NCI-H1694 (cell line): ENCODE data around the gene PCDHB1.
"Not testable (repeated sequence)": the region's sequence is repeated elsewhere in the genome, so short reads cannot be mapped to it uniquely, and the experiment has no call there.

Experiments
- DNase-seq: peaks from one replicate; lab custom pipeline; 2025; lab: John Stamatoyannopoulos, UW

PCDHB1 gene

GRCh38 chr5:141077826-141078225 lies 26.7 kb downstream of the PCDHB1 start:
- no peak for DNase-seq

GRCh38 chr5:141082228-141082627 lies 31.1 kb downstream of the PCDHB1 start:
- DNase-seq, result no peak

- DNase-seq, result no peak
Observed at GRCh38 chr5:141084487-141084989, 33.4 kb downstream of the PCDHB1 start.

GRCh38 chr5:141094481-141095262 lies 43.5 kb downstream of the PCDHB1 start, which contains the start of gene PCDHB2:
Gene PCDHB2, plus strand, starts transcription at chr5:141094615. Its CDS starts 176 bp downstream, at chr5:141094791.
- DNase-seq, result peak; percentile 80

GRCh38 chr5:141095263-141095641 lies 44.1 kb downstream of the PCDHB1 start:
- DNase-seq, result no peak

GRCh38 chr5:141096181-141096580 lies 45.0 kb downstream of the PCDHB1 start:
- DNase-seq, result not testable (repeated sequence)

GRCh38 chr5:141096586-141096985 lies 45.4 kb downstream of the PCDHB1 start:
- not testable (repeated sequence) for DNase-seq

- DNase-seq, result no peak
Observed at GRCh38 chr5:141100243-141100805, 49.1 kb downstream of the PCDHB1 start, which contains the start of gene PCDHB3. Gene PCDHB3, plus strand, starts transcription at chr5:141100473. Its CDS starts 177 bp downstream, at chr5:141100650.

- no peak for DNase-seq
Observed at GRCh38 chr5:141101059-141101458, 49.9 kb downstream of the PCDHB1 start.

GRCh38 chr5:141102070-141102469 lies 50.9 kb downstream of the PCDHB1 start:
- DNase-seq, result not testable (repeated sequence)

- not testable (repeated sequence) for DNase-seq
Observed at GRCh38 chr5:141102471-141102870, 51.3 kb downstream of the PCDHB1 start.

GRCh38 chr5:141105350-141105749 lies 54.2 kb downstream of the PCDHB1 start:
- DNase-seq, result no peak
